HG02610 (cell line): Measurements from ENCODE around the gene FHAD1.

ENCODE experiments used
- ATAC-seq: cut with Tn5 transposase; IDR thresholded peaks from one replicate; pipeline ENCODE4 v1.9.1; 2021; ENCODE audit warnings: mild to moderate bottlenecking, moderate library complexity; ENCODE audit not compliant: unreplicated experiment

Gene FHAD1

DNA sequence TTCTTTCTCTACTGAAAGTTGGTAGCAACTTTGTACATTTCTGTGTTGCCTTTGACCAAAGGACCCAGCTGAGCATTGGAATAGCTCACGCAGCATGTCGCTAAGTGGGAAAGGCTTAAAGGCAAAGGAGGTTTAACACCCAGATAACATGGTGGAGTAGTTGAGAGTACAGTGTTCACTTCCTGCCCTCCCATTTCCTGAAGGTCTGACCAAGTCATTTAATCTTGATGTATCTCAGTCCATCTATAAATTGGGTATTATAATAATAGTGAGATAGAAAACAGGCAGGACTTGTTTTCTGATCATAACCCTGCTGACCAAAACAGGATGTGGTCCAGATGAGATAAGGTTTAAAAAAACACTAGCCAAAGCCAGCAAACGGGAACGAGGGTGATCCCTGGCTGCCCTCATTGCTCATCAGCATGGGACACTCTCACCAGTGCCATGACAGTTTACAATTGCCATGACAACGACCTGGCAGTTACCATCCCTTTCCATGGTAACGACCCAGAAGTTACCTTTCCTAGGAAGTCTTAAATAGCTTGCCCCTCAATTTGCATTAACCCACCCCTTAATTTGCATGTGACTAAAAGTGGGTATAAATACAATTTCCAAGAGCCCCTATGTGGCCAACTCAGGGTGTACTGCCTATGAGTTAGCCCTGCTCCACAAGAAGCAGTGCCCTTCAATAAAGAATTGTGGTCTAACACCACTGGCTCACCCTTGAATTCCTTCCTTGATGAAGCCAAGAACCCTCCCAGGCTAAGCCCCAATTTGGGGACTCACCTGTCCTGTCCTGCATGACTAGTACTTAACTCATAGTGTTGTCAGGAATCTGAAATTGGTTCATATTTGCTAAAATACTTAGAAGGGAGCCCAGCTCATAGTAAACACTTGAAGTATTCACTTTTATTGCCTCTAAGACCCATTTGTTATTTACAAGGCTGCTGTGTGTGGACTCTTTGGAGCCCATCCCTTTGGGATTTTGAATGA, 28.4 kb upstream of the FHAD1 start:
- ATAC-seq, result no peak

DNA sequence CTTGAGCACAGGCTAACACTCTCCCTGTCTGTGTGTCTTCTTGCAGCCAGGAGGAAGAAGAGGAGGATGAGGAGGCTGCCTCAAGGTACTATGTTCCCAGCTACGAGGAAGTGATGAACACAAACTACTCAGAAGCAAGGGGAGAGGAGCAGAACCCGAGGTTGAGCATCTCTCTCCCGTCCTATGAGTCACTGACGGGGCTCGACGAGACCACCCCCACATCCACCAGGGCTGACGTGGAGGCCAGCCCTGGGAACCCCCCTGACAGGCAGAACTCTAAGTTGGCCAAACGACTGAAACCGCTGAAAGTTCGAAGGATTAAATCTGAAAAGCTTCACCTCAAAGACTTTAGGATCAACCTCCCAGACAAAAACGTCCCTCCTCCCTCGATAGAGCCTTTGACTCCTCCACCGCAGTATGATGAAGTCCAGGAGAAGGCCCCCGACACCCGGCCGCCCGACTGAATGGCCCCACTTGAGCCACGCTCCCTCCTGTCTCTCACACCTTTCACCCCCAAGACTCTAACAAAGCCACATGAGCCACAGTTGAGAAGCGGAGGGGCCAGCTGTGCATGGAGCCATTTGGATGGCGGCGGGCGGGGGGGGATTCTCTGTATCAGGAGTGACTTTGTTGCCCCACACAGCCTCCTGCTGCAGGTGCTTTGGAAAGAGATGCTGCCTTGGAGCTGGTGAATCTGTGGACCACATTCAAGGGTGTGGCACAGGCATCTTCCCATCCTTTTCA, 27.6 kb upstream of the FHAD1 start:
- no peak for ATAC-seq

GRCh38 chr1:15220024-15220392, 27.0 kb upstream of the FHAD1 start:
- ATAC-seq, result no peak

- ATAC-seq, result no peak
Observed at GRCh38 chr1:15220825-15221431, 26.1 kb upstream of the FHAD1 start.

DNA sequence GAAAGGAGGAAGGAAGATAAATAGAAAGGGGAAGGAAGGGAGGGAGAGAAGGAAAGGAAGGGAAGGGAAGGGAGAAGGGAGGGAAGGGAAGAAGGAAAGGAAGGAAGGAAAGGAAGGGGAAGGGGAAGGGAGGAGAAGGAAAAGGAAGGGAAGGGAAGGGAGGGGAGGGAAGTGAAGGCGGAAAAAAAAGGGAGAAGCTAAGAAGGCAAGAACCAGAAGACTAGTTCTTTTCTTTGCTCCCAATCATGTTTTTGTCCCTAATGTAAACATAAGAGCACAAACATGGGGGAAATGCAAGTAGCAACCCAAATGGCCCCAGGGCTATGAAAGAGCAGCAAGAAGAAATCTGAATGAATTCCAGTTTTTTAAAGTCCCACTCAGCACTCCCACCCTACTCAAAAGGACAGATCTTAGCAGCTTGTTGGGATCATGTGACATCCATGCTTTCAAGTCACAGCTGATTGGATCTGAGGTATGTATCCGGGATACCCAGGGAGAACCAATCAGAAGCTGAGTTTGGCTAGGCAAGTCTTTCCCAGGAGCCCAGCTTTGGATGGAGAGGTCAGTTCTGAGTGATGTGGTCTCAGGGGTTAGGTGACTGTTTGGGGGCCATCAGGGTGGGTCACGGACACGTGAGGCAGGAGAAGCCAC, 24.2 kb upstream of the FHAD1 start:
- ATAC-seq, result no peak

DNA sequence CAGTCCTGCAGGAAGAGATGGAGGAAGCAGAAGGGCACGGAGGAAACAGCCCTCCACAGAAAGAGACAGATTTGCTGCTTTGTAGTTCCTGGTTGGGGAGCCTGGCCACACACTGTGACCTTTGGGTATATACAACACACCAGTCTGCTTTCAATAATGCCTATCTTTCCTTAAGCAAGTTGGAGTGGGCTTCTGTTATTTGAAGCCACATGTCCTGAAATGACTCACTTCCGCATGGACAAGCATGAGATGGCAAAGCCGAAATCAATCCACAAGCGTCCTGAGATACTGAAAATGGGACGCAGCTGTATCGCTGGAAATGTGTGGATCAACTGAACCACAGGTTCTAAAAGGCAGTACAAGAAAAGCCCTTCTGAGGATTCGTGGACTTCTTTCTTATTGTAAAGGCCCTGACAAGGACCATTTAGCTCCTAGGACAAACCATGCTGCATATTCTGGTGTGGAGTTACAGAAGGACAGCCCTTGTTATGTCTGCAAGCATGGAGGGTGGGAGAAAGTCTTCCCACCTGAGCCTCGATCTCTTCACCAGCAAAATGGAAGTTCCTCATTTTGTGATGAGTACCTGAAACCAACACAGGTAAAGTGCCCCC, 22.7 kb upstream of the FHAD1 start:
- ATAC-seq, result no peak

DNA sequence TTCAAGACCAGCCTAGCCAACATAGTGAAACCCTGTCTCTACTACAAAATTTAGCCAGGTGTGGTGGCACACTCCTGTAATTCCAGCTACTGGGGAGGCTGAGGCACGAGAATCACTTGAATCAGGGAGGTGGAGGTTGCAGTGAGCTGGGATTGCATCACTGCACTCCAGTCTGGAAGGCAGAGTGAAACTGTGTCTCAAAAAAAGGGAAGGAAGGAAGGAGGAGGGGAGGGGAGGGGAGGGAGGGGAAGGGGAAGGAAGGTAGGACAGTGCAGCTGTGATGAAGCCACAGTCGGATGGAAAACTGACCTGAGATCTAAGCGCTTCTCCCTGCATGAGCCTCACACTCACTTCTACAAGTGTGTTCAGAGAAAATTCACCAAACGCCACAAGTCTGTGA, 22.0 kb upstream of the FHAD1 start:
- no peak for ATAC-seq

- ATAC-seq, result no peak
Observed at GRCh38 chr1:15225461-15225860, 21.6 kb upstream of the FHAD1 start.

DNA sequence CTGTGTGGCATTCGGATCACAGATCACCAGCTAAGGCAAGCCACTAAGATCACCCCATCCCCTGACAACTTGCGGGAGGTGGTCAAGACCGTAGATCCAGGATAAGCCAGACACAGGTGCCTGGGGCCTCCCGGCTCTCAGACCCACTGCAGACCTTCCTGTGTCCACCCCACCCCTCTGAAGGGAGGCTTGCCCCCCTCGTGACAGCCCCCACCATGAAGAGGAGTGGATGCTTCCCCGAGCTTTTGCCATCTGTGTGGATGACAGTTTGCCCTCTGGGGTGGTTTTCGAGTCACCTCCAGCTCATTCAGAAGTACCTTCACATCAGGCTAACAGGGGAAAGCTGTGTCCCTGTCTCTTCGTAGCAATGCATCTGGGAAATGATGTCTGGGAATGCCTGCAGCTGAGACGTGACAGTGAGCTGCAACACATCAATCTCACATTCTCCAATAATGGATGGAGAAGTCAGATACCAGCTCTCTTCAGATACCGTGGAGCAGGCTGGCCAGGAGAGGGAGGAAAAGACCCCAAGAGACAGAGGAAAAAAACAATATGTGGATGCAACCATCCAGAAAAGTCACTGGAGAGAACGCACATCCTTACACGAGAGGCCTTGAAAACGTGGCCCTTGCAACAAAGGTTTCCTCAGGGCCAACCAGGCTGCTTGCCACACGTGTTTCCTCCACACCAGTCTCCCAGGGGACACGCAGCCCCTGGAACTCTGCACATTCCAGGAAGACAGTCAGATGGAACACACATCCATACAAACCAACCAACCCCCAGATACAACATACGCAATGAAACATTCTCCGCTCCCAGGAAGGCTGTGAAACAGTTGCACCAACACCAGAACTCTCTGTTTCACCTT, 20.4 kb upstream of the FHAD1 start:
- no peak for ATAC-seq

- ATAC-seq, result no peak
Observed at GRCh38 chr1:15229707-15230131, 17.3 kb upstream of the FHAD1 start.

GRCh38 chr1:15231714-15232201, 15.3 kb upstream of the FHAD1 start:
- peak; percentile 91 for ATAC-seq

DNA sequence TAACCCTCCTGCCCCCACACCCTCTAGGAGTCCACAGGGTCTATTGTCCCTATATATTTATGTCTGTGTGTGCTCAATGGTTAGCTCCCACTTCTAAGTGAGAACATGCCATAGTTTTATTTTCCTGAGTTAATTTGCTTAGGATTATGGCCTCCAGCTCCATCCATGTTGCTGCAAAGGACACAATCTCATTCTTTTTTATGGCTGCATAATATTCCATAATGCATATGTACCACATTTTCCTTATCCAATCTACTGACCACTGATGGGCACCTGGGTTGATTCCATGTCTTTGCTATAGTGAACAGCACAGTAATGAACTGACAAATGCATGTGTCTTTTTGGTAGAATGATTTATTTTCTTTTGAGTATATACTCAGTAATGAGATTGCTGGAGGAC, 13.3 kb upstream of the FHAD1 start:
- no peak for ATAC-seq

DNA sequence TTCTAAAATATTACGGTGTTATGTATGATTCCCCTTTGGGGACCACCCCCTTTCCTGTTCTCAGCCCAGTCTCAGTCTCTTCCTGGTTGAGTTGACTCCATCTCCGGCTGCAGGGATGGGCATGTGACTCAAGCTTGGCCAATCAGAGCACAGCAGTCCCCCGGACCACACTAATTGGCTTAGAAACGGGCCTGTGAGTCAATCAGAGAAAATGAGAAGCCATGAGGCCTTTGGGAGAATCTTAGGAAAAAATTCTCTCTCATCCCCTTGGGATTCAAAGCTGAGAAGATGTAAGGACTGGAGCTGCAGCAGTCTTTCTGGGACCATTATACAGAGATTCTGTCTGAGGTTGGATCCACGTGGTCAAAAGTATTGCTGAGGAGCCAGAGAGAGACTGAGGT, 10.7 kb upstream of the FHAD1 start:
- ATAC-seq, result no peak

GRCh38 chr1:15236746-15237145, 10.3 kb upstream of the FHAD1 start:
- no peak for ATAC-seq

- ATAC-seq, result no peak
Observed at GRCh38 chr1:15238789-15239188, 8.2 kb upstream of the FHAD1 start.

DNA sequence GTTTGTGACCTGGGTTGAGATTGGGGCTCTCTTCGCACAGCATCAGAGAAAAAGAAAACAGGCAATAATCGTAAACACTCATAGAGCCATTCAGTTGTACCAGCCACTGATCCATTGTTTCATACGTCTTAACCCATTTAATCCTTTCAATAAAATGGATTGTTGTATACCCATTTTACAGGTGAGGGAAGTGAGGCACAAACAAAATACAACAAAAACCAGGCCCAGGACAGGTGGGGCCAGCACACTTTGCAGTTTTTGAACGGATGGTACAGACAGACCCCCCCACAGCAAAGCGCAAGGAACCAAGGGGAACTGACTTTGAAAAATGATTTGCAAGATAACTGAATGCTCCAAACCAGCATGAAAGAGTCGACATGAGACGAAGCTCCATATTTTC, 4.3 kb upstream of the FHAD1 start:
- ATAC-seq, result no peak

DNA sequence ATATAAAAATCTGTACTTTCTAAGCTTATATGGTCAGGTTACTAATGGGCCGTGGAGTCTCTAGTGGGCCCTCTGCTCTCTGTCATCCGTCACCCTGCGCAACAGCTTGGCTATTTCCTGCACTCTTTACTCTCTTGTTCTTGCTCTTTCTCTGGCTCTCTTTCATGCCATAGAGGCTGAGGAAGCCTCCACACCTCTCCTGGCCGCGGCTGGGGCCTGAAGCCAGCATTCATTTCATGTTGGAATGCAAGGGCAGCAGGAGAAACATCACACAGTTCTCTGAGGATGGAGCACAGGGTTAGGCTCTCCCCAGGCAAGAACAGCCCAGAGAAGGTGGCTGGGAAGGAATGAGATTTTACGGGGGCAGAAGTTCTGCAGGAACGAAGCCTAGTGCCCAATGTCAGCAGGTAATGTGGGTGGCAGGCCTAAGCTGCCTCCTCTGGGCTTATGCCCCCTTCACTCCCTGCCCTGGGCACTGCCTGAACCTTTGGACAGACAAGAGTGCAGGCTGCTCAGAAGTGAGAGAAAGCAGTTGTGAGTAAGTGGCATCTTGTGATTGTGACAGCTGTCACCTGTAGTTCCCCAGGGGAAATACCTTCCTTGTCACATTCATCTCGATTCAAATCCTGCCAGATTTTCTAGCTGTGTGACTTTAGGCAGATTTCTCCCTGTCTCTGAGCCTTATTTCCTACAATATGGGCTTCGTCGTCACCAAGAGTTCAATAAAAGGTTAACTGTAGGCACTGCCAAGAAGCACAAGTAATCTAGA, 3.6 kb upstream of the FHAD1 start:
- no peak for ATAC-seq

GRCh38 chr1:15244813-15245212, 2.2 kb upstream of the FHAD1 start:
- ATAC-seq, result no peak
